Activated CD4-positive, alpha-beta T cell treated with anti-CD3 and anti-CD28 coated beads for 48 hours (primary cell): ENCODE results near the gene ARHGAP35.

ENCODE experiments used
- DNase-seq: peaks from one replicate; pipeline ENCODE4 v3.0.0-alpha.2; 2020

Gene ARHGAP35

GRCh38 chr19:46906221-46906620 is 45.4 kb downstream of the ARHGAP35 start:
- DNase-seq: no peak

GRCh38 chr19:46907880-46908279 is 47.1 kb downstream of the ARHGAP35 start:
- DNase-seq: no peak

- no peak for DNase-seq
These were observed 48.6 kb downstream of the ARHGAP35 start for GRCh38 chr19:46909356-46909755.
